Natural killer cell (primary cell): ENCODE data around the gene CSE1L. TPM values are rescaled to one million over a fixed set of nuclear protein-coding genes. Genes with fewer than 3 reads are reported as not detected.

Experiments used
- ATAC-seq, 3 donors: fragments of 150-1000 bp in 2 of 3; fragments of 200-7000 bp in 1 of 3; cut with Tn5 transposase; 1 replicate in 1 of 3; 2 replicates in 2 of 3; pipeline ENCODE4 v1.10.0; 2021; ENCODE audit warnings: mild to moderate bottlenecking in 2 of 3, moderate library complexity in 2 of 3
- DNase-seq, 2 donors: peaks; one replicate each; pipeline versions ENCODE4 v3.0.0 to v3.0.0-alpha.2; 2013 to 2021; ENCODE audit warnings: mixed read lengths in 1 of 2
- H3K27ac ChIP-seq: one replicate; pipeline ENCODE4 v1.5.1; 2013; ENCODE audit warnings: mild to moderate bottlenecking, low read length
- H3K27me3 ChIP-seq: one replicate; pipeline ENCODE4 v1.6.1; 2013; ENCODE audit warnings: low read length; ENCODE audit not compliant: control insufficient read depth, insufficient read depth
- H3K36me3 ChIP-seq: one replicate; pipeline ENCODE4 v1.6.1; 2013; ENCODE audit warnings: low read length; ENCODE audit not compliant: control insufficient read depth, insufficient read depth
- H3K4me1 ChIP-seq: one replicate; pipeline ENCODE4 v1.6.1; 2013; ENCODE audit warnings: low read length; ENCODE audit not compliant: control insufficient read depth, insufficient read depth
- H3K4me3 ChIP-seq: one replicate; pipeline ENCODE4 v1.5.1; 2013; ENCODE audit warnings: low read length
- H3K9me3 ChIP-seq: one replicate; pipeline ENCODE4 v1.6.1; 2013; ENCODE audit warnings: low read length; ENCODE audit not compliant: control insufficient read depth, insufficient read depth
- H3K27ac Mint-ChIP-seq, 2 donors: one replicate each; pipeline ENCODE4 v1.8.0; 2022; ENCODE audit warnings: mild to moderate bottlenecking in 2 of 2, mixed read lengths in 2 of 2, moderate library complexity in 1 of 2
- H3K27me3 Mint-ChIP-seq, 2 donors: one replicate each; pipeline ENCODE4 v1.8.0; 2022; ENCODE audit warnings: low read depth in 2 of 2, mixed read lengths in 2 of 2
- H3K36me3 Mint-ChIP-seq: one replicate; pipeline ENCODE4 v1.8.0; 2022; ENCODE audit warnings: mixed read lengths
- H3K4me1 Mint-ChIP-seq, 2 donors: one replicate each; pipeline ENCODE4 v1.8.0; 2022; ENCODE audit warnings: mixed read lengths in 2 of 2
- H3K4me3 Mint-ChIP-seq: one replicate; pipeline ENCODE4 v1.8.0; 2022; ENCODE audit warnings: mild to moderate bottlenecking, moderate library complexity, mixed read lengths
- H3K9me3 Mint-ChIP-seq, 2 donors: one replicate each; pipeline ENCODE4 v1.8.0; 2022; ENCODE audit warnings: mixed read lengths in 2 of 2
- WGBS: methylation state at CpG from one replicate; pipeline ENCODE4 v1.1.7; 2013; ENCODE audit warnings: missing lambda C conversion rate; ENCODE audit not compliant: insufficient coverage; 5-methylcytosine and 5-hydroxymethylcytosine counted together
- intact Hi-C: fragments of 100-400 bp; cut with micrococcal nuclease; formaldehyde crosslinking; loops from one replicate; pipeline ENCODE4 v1.14.2; 2022
- total RNA-seq, 4 donors: library from RNA; stranded (reverse); fragments of 120-200 nt in 1 of 4; gene quantifications; one replicate each; pipeline versions ENCODE4 v1.2.3 to v1.2.4, GENCODE V29; 2013 to 2022
- TF ChIP-seq, protein P1 (sequence below): fragments of 200-600 bp; IDR thresholded peaks from one replicate; pipeline ENCODE4 v1.8.0; 2022; ENCODE audit warnings: antibody characterized with exemption

CSE1L gene
- total RNA-seq, 3 donors from 2014 or later (not counting 1 experiment from before 2014, with no cell fraction given): 24.6 to 29.5 (median 25.8) TPM

GRCh38 chr20:49043000-49043399 is 3.1 kb upstream of the CSE1L start:
- H3K4me1 ChIP-seq: peaks cover 29% of the 10 kb centered on the region
- H3K36me3 ChIP-seq: no peaks in the 10 kb centered on the region
- Mint-ChIP-seq H3K4me3 (peak overlapping the region; percentile 25), H3K27me3 (no peaks in the 10 kb centered on the region), H3K27ac (no peak overlapping the region), H3K4me1 (peaks cover 27 to 41% of the 10 kb centered on the region in 2 donors), H3K36me3 (no peaks in the 10 kb centered on the region), H3K9me3 (no peaks in the 10 kb centered on the region)
- DNase-seq (no peak), ATAC-seq (no peak)
- no peaks in the 10 kb centered on the region for H3K9me3 ChIP-seq
- no peak overlapping the region for H3K4me3 ChIP-seq
- 98% methylated on average over 5 of the region's 5 CpGs for WGBS
- TF ChIP-seq, protein P1, sequence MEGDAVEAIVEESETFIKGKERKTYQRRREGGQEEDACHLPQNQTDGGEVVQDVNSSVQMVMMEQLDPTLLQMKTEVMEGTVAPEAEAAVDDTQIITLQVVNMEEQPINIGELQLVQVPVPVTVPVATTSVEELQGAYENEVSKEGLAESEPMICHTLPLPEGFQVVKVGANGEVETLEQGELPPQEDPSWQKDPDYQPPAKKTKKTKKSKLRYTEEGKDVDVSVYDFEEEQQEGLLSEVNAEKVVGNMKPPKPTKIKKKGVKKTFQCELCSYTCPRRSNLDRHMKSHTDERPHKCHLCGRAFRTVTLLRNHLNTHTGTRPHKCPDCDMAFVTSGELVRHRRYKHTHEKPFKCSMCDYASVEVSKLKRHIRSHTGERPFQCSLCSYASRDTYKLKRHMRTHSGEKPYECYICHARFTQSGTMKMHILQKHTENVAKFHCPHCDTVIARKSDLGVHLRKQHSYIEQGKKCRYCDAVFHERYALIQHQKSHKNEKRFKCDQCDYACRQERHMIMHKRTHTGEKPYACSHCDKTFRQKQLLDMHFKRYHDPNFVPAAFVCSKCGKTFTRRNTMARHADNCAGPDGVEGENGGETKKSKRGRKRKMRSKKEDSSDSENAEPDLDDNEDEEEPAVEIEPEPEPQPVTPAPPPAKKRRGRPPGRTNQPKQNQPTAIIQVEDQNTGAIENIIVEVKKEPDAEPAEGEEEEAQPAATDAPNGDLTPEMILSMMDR: no peak
- H3K27ac ChIP-seq: no peak overlapping the region
- intact Hi-C loops: no loop called here
- H3K27me3 ChIP-seq: no peaks in the 10 kb centered on the region

GRCh38 chr20:49045440-49046086 is 549 bp upstream of the CSE1L start:
- no peak for DNase-seq
- no peak for ATAC-seq
- H3K9me3 Mint-ChIP-seq: no peaks in the 10 kb centered on the region
- H3K36me3 Mint-ChIP-seq: no peaks in the 10 kb centered on the region
- H3K4me3 ChIP-seq: peak overlapping the region; percentile 100
- intact Hi-C loops: loop anchor here (1.0 to 5.0 kb wide), 5 partner anchors 124 to 233 kb away; partner anchors contain the start of genes ARFGEF2, DDX27, STAU1 and ZNFX1
- H3K27ac Mint-ChIP-seq: peak overlapping the region; percentile 97 to 99
- no peaks in the 10 kb centered on the region for H3K36me3 ChIP-seq
- no peaks in the 10 kb centered on the region for H3K27me3 ChIP-seq
- H3K27ac ChIP-seq: peak overlapping the region; percentile 96
- H3K4me1 Mint-ChIP-seq: peaks cover 29 to 37% of the 10 kb centered on the region in 2 donors
- WGBS: 4% methylated on average over 12 of the region's 12 CpGs
- H3K27me3 Mint-ChIP-seq: no peaks in the 10 kb centered on the region
- TF ChIP-seq, protein P1: no peak
- peak overlapping the region; percentile 99 for H3K4me3 Mint-ChIP-seq
- peaks cover 19% of the 10 kb centered on the region for H3K4me1 ChIP-seq
- H3K9me3 ChIP-seq: no peaks in the 10 kb centered on the region

- WGBS: 90% methylated on average over 1 of the region's 1 CpG
- H3K4me3 ChIP-seq: no peak overlapping the region
- Mint-ChIP-seq H3K27me3 (no peaks in the 10 kb centered on the region), H3K27ac (no peak overlapping the region), H3K9me3 (no peaks in the 10 kb centered on the region), H3K4me1 (peaks cover 23 to 35% of the 10 kb centered on the region in 2 donors), H3K36me3 (no peaks in the 10 kb centered on the region), H3K4me3 (no peak overlapping the region)
- H3K27ac ChIP-seq: no peak overlapping the region
- TF ChIP-seq, protein P1: no peak
- H3K36me3 ChIP-seq: no peaks in the 10 kb centered on the region
- DNase-seq (no peak), ATAC-seq (no peak)
- no peaks in the 10 kb centered on the region for H3K9me3 ChIP-seq
- intact Hi-C loops: no loop called here
- peaks cover 12% of the 10 kb centered on the region for H3K4me1 ChIP-seq
- no peaks in the 10 kb centered on the region for H3K27me3 ChIP-seq
Observed at GRCh38 chr20:49052334-49052733, 6.2 kb downstream of the CSE1L start.
